ENCODE data around the gene CCDC51.

The CCDC51 gene

GRCh38 chr3:48432411-48433371 is 7.2 kb downstream of the CCDC51 start:
- DNase-seq = no peak

DNA sequence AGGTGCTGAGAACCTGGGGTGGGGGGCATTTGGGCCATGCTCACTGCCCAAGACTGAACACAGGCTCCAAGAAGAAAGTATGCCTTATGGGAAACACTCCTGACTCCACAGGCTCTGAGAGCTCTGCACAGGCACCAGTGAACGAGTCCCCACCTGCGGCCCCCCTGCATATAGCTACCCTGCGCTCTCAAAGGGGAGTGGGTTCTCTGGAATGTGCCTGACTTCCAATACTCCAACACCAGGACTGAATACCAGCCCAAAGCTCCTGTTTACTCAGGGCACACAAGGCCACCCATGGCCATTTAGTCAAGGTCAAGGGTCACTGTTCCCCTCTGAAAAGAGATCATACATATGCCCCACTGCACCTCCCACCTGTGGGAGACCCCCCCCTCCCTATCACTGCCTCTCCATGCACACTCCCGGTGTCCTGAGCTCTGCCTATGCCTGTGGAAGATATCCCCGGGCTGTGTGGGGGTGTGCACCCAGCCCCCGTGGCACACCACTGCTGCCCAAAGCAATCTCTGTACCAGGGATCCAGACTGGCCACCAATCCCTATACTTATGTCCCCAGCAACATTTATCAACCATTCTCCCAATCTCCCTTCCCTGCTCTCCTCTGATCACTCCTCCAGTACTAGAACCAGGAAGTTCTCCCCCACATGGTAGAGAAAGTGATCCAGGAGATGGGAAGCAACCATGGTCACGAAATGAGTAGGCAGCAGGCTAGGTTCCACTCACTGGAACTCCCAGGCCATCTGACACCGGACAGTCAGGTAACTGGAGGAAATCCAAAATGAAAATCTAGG is 8.5 kb downstream of the CCDC51 start:
- no peak for DNase-seq

GRCh38 chr3:48430708-48431101 is 9.2 kb downstream of the CCDC51 start:
- no peak for DNase-seq

DNA sequence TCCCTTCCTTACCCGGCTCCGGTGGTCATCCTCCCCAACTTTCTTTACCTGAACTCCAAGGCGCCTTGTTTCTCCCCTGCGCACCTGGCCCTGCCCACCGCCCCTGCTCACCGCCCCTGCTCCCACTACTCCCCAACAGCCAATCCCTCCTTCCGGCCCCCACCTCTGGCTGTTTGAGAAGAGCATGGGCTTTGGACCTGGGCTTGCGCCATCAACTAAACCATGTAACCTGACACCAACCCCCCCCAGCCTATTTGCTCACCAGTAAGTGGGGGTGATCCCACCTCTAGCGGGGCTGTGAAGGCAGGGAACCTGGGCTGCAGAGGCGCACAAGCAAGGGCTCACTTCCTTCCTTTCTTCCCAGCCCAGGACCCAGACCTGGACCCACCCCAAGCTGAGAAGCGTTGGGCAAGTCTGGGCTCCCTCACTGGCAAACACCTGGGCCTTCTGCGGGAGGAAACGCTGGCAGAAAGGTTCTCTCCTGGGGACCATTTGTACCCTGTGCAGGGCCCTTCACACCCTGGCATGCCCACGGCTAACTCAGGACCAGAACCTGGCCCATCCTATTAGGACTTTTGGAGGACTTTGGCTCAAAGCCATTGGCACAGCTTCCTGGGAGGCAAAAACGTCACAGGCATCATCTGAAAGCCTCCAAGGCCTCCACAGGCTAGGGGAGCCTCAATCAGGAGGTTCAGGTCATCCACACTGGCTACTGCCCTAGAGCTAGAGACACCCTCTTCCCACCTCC is 9.8 kb downstream of the CCDC51 start, which contains the start of gene PLXNB1:
Gene PLXNB1 (minus strand): TSS at position 127 of the 748 bp plus-strand sequence. CDS start 5,475 bp downstream, outside the sequence.
- no peak for DNase-seq

GRCh38 chr3:48429317-48429959 is 10.5 kb downstream of the CCDC51 start:
- peak; percentile 58 for DNase-seq

GRCh38 chr3:48428572-48429316 is 11.2 kb downstream of the CCDC51 start:
- DNase-seq = no peak

- DNase-seq = no peak
Measured at GRCh38 chr3:48428088-48428571, 11.8 kb downstream of the CCDC51 start.

GRCh38 chr3:48427630-48427962 is 12.3 kb downstream of the CCDC51 start:
- DNase-seq = no peak

DNA sequence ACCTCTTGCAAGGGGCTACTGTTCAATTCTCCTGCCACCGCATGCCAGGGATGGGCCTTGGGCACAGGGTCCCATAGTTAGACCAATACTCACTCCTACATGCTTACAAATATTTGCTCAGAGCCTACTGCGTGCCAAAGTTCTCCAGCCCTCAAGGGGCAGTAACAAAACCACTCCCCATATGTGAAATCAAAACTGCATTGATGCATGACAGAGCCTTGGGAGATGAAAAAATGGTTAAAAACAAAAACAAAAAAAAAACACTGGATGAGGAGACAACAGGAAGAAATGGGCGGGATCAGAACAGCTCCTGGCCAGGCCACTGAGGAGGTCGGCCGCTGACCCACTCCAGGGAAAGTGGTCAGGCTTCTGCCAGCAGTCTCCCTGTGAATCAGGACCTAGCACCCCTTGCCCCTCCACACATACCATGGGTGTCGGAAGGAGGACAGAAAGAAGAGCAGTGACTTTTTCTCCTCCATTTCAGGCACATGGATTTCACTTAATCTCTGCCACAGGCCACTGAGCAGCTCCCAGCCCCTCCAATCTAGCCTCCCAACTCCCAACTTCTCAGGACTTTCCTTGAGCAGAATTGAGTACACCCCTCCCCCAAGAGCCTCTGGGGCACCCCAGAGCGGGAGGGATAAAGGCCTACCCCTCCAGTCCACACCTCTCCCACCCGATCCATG is 12.8 kb downstream of the CCDC51 start:
- DNase-seq = no peak

DNA sequence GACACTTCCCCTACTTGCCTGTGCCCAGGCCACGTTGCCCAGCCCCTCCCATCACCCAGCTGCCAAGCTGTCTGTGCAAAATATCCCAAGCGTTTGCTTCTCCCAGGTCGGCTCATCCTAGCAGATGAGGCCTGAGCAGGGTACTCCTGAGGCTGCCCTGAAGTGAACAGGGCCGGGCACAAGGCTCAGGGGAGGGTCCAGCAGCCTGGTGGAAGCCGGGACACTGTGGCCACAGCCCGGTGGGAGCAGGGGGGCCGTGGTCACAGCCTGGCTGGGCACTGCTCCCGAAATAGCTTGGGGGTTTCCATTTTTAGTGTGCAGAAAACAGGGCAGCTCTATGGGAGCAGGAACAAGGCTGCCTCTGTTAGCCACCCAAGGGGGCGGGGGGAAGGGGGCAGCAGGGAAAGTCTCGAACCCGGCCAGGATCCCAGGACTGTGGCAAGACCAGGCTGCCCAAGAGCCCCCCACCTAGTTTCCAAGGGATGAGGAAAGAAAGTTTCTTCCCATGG is 13.5 kb downstream of the CCDC51 start:
- no peak for DNase-seq

GRCh38 chr3:48425281-48425812 is 14.6 kb downstream of the CCDC51 start:
- DNase-seq = no peak

DNA sequence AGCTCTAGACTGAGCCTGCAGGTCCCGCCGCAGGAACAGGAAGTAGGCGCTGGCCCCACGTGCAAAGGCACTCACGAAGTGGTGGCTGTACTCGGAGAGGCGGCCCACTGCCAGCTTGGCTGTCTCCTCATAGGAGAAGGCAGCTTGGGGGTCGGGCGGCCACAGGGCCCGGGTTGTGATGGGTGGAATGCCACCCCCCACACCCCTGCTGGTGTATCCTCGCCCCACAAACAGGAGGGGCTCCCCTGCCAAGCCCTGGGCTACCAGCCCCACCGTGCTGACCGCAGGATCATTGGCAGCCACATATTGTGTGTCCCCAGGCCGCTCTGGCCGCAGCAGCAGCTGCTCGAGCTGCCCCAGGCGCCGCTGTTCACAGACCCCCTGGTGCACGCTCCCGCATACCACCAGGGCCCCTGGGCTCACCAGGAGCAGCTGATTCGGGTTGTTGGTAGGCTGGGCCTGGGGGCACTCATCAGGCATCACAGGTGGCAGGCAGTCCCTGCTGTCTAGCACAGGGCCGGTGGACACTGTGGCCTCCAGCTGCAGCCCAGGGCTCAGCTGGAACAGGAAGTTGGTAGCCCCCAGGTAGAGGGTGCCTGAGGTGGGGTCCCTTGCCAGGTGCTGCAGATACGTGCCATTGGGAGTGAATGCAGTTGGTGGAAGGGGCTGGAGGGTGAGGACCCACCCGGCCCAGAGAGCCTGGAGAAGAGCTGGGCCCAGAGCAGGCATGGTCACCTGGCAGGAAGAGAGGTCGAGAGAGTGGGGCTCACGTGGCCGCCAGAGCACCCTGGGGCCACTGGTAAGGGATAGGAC is 15.8 kb downstream of the CCDC51 start:
- DNase-seq = no peak

- no peak for DNase-seq
Measured at GRCh38 chr3:48423241-48423882, 16.6 kb downstream of the CCDC51 start.

GRCh38 chr3:48422681-48423080 is 17.2 kb downstream of the CCDC51 start:
- DNase-seq = no peak

GRCh38 chr3:48422272-48422671 is 17.6 kb downstream of the CCDC51 start:
- DNase-seq = no peak

DNA sequence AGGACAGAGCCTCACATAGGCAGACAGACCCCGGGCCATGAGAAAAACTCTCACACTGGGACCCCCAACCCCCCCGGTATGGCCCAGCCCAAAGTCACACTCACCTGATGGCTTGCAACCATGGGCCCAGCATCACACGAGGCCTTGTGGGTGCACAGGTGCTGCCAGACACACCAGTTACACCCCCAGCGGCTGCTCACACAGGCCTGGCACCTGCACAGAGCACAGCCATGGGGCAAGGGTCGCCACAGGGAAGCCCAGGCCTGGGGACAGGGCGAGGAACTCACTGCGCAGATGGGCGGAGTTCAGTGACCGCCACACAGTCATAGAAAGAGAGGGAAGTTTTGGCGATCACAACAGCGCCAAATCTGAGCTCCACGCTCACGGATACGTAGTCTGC is 19.4 kb downstream of the CCDC51 start:
- DNase-seq = no peak

GRCh38 chr3:48419597-48419996 is 20.3 kb downstream of the CCDC51 start:
- DNase-seq = no peak

- no peak for DNase-seq
Measured at GRCh38 chr3:48419149-48419548, 20.8 kb downstream of the CCDC51 start.

- DNase-seq = no peak
Measured at GRCh38 chr3:48418651-48419050, 21.3 kb downstream of the CCDC51 start.
